Measurements from ENCODE around the gene CHD1. TPM values are rescaled to one million over a fixed set of nuclear protein-coding genes. Genes with fewer than 3 reads are reported as not detected.

The CHD1 gene
- total RNA-seq, 1 experiment from 2014 or later, result 43.3 TPM

DNA sequence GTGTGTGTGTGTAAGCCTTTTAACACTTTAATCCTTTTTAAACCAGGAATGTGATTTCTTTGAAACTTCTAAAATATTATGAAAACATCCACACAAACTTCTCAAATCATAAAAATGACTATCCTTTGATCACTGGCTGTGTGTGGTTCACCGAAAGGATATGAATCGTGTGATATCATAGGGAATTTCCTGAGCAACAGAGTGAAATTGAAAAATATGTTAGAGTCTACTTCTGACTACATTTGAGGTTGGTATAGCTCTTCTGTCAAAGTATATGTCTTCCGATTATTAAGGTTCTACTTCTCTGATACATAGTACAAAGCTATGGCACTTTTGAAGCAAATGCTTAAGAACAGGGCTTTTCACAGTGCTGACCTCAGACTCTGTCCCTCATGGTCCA lies 115.1 kb downstream of the CHD1 start:
- no peak for DNase-seq (ENCODE audit: low read depth)

DNA sequence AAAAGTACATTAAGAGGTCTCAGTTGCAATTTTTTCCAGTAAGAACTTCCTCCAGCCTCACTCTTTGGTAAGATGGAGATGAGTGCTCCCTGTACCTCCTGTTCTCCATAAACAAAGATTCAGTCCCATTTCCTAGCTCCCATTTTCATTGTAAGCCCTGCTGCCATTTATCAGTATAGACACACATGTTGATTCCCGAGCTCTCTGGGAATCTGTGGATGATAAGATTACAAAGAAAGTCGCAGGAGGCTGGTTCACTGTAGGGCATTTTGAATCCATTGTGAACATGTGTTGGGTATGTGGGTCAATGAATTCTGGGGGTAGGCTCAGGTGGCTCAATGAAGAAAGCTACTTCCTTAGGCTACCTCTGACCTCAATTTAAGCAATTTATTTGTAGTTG lies 118.6 kb downstream of the CHD1 start:
- DNase-seq (ENCODE audit: low read depth), result no peak

DNA sequence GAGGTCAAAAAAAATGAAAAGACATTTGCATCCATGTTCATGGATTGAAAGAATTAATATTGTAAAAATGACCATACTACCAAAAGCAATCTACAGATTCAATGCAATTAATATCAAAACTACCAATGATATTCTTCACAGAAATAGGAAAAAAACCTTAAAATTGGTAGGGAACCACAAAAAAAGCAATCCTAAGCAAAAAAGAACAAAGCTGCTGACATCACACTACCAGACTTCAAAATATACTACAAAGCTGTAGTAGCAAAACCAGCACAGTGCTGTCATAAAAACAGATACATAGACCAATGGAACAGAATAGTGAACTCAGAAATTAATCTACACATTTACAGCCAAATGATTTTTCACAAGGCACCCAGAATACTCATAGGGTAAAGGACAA lies 121.0 kb downstream of the CHD1 start:
- DNase-seq (ENCODE audit: low read depth), result no peak

DNA sequence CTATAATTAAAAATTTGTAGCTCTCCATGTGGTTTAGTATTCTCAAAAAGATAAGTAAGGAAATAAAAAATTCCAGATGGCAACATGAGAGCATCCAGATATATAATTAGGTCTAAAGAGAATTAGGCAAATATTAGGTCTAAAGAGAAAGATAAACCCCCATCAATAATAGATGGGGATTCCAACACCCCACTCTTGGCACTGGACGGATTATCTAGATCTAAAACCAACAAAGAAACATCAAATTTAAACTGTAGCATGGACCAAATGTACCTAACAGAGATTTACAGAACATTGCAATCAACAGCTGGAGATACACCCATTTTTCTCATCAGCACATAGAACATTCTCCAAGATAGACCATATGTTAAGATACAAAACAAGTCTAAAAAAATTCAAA lies 123.7 kb downstream of the CHD1 start:
- DNase-seq (ENCODE audit: low read depth), result no peak

DNA sequence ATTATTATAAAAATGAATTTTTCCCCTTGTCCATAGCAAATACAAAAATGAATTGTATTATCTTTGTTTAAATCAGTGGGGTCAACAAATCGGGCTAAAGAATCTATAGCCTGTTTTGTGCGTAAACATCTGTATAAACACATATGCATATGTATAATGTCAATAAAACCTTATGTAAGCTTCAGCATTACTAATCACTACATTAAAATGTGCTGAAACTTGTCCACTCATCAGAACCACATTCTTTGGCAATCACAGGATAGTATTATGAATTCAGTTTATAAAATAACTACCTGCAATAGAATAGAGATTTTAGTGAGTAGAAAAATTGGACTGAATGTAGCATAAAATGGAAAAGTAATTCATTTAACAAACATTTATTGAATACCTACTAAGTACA lies 124.7 kb downstream of the CHD1 start:
- no peak for DNase-seq (ENCODE audit: low read depth)

Other genes with a start within 250 kb of the CHD1 start
- 105 and 117 TPM in 2 replicates for gene RGMB, start 155.3 kb downstream of the CHD1 start, total RNA-seq (2014; rRNA removed)